Activated T-helper 17 cell treated with anti-CD3 and anti-CD28 coated beads, Interleukin-2, amount 50 U/mL, for 72 hours (primary cell): ENCODE results near the gene AMBN. TPM values are rescaled to one million over a fixed set of nuclear protein-coding genes. Genes with fewer than 3 reads are reported as not detected.
"Not testable (repeated sequence)": the region's sequence is repeated elsewhere in the genome, so short reads cannot be mapped to it uniquely, and the experiment has no call there.

Source experiments
- ATAC-seq: fragments of 150-1000 bp; cut with Tn5 transposase; replicated peaks from 2 replicates; pipeline ENCODE4 v1.10.0; 2021; ENCODE audit warnings: mild to moderate bottlenecking, moderate library complexity
- H3K27ac Mint-ChIP-seq: one replicate; pipeline ENCODE4 v1.8.0; 2022; ENCODE audit warnings: mixed read lengths
- H3K27me3 Mint-ChIP-seq: one replicate; pipeline ENCODE4 v1.8.0; 2022; ENCODE audit warnings: mixed read lengths
- H3K36me3 Mint-ChIP-seq: one replicate; pipeline ENCODE4 v1.8.0; 2022; ENCODE audit warnings: low read depth, mild to moderate bottlenecking, mixed read lengths
- H3K4me1 Mint-ChIP-seq: one replicate; pipeline ENCODE4 v1.8.0; 2022; ENCODE audit warnings: mixed read lengths
- H3K4me3 Mint-ChIP-seq: one replicate; pipeline ENCODE4 v1.8.0; 2022; ENCODE audit warnings: mild to moderate bottlenecking, mixed read lengths
- H3K9me3 Mint-ChIP-seq: one replicate; pipeline ENCODE4 v1.8.0; 2022; ENCODE audit warnings: mixed read lengths
- total RNA-seq, 2 donors: library from RNA; stranded (reverse); gene quantifications; one replicate each; pipeline ENCODE4 v1.2.3, GENCODE V29; 2022

AMBN gene
- total RNA-seq, 2 donors from 2014 or later = not detected

- peaks cover 4% of the 10 kb centered on the region for H3K27me3 Mint-ChIP-seq
- ATAC-seq = no peak
- no peaks in the 10 kb centered on the region for H3K9me3 Mint-ChIP-seq
- H3K4me3 Mint-ChIP-seq = no peak within 1 kb of the TSS
- H3K4me1 Mint-ChIP-seq = no peaks in the 10 kb centered on the region
- H3K36me3 Mint-ChIP-seq = no peaks in the 10 kb centered on the region
- no peak within 1 kb of the TSS for H3K27ac Mint-ChIP-seq
Observed at GRCh38 chr4:70628444-70628843, 36.4 kb downstream of the AMBN start, which contains the start of gene ENAM. Gene ENAM, plus strand, starts transcription at chr4:70628744. Its CDS starts 757 bp downstream, at chr4:70629501.

DNA sequence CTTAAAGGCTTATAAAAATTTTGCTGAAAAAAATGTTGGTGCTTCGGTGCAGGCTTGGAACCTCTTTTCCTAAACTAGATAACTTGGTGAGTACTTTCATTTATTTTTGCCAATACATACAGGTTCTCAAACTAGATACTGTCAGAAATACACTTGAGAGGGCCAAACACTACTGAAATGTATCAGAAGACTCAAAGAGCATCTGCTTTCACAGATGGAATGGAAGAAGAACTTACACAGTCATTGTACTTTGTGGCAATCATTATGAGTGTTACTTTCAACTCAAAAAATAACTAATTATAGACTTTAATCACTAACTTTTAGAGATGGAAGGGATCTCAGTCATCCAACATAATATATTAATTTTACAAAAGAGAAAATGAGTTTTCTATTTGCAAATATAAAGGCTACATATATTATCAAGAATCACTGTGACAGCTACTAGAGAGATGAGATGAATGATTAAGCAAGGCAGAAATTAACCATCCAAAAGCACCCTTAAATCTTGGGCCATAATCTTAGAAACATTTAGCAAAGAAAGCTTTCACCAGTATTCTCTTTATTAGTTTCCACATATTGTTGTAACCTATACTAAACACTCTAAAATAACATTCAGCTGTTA is 37.5 kb downstream of the AMBN start:
- H3K4me1 Mint-ChIP-seq = no peaks in the 10 kb centered on the region
- H3K4me3 Mint-ChIP-seq = no peak overlapping the region
- ATAC-seq = peak; percentile 54

DNA sequence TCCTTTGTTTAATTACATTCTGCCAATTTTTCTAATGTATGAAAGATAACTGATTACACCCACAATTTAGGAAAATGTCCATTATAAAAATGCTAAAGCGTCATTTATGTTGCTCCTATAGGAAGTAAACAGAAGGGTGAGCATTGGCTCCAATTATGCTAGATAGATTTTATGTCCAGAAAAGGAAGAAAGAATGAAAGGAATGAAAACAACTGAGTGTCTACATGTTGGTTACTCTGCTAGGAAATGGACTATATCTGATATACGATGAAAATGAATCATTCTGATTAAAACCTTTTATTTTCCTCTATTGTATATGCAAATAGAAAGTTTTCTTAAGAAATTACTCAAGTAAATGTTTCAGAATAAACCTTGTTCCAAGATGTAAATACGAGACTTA is 38.1 kb downstream of the AMBN start:
- Mint-ChIP-seq H3K36me3 (no peaks in the 10 kb centered on the region), H3K4me1 (no peaks in the 10 kb centered on the region), H3K27ac (no peak overlapping the region), H3K27me3 (peaks cover 15% of the 10 kb centered on the region), H3K4me3 (no peak overlapping the region), H3K9me3 (no peaks in the 10 kb centered on the region)
- ATAC-seq = no peak

More for the DNA sequence above, 37.5 kb downstream of the AMBN start:
- Mint-ChIP-seq H3K36me3 (no peaks in the 10 kb centered on the region), H3K9me3 (no peaks in the 10 kb centered on the region), H3K27ac (no peak overlapping the region), H3K27me3 (peaks cover 13% of the 10 kb centered on the region)

GRCh38 chr4:70632028-70632427 is 40.0 kb downstream of the AMBN start:
- Mint-ChIP-seq H3K27ac (no peak overlapping the region), H3K4me3 (no peak overlapping the region), H3K36me3 (no peaks in the 10 kb centered on the region), H3K4me1 (no peaks in the 10 kb centered on the region), H3K27me3 (peaks cover 15% of the 10 kb centered on the region), H3K9me3 (no peaks in the 10 kb centered on the region)
- ATAC-seq = no peak

- Mint-ChIP-seq H3K9me3 (no peaks in the 10 kb centered on the region), H3K27me3 (peaks cover 15% of the 10 kb centered on the region), H3K27ac (no peak overlapping the region), H3K4me1 (no peaks in the 10 kb centered on the region), H3K36me3 (no peaks in the 10 kb centered on the region), H3K4me3 (no peak overlapping the region)
- ATAC-seq = no peak
Observed at GRCh38 chr4:70634482-70634881, 42.4 kb downstream of the AMBN start.

DNA sequence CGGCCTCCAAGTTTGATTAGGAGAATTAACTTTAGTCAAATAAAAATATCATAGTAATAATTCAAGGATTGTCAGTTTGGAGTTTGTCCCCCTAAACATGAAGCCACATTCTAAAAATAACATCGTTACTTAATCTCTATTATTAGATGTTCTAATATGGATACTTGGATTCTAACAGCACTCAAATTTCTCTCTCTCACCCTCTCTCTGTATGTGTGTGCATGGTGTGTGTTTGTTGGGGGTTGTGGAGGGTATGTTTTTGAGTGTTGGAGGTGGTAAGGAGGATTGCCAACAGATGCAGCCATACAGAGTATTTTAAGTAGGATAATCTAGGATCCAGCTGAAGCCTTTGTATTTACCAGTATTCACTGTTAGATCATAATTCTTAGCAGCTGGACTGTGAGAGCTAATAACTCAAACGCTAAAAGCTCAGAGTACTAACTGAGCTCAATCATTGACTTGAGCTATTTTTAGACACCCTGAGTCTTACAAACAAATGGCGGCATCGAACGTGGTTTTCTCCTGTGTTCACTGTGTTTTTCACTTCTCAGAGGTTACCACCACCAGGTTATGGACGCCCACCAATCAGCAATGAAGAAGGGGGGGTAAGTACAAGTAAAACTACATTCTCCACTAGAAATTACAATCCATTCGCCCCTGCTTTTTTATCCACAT is 45.3 kb downstream of the AMBN start:
- Mint-ChIP-seq H3K27ac (no peak overlapping the region), H3K27me3 (peaks cover 12% of the 10 kb centered on the region), H3K9me3 (no peaks in the 10 kb centered on the region), H3K4me3 (no peak overlapping the region), H3K4me1 (peaks cover 5% of the 10 kb centered on the region), H3K36me3 (peaks cover 5% of the 10 kb centered on the region)
- ATAC-seq = no peak

GRCh38 chr4:70640192-70640591 is 48.1 kb downstream of the AMBN start:
- ATAC-seq = peak; percentile 71
- Mint-ChIP-seq H3K27me3 (no peaks in the 10 kb centered on the region), H3K36me3 (peaks cover 5% of the 10 kb centered on the region), H3K4me1 (peaks cover 5% of the 10 kb centered on the region), H3K9me3 (no peaks in the 10 kb centered on the region), H3K4me3 (no peak overlapping the region), H3K27ac (peak overlapping the region; percentile 48)

GRCh38 chr4:70650741-70651140 is 58.7 kb downstream of the AMBN start:
- not testable (repeated sequence) for H3K4me3 Mint-ChIP-seq, ATAC-seq, H3K27ac Mint-ChIP-seq, H3K4me1 Mint-ChIP-seq, H3K27me3 Mint-ChIP-seq, H3K9me3 Mint-ChIP-seq, H3K36me3 Mint-ChIP-seq

GRCh38 chr4:70651864-70652506 is 59.9 kb downstream of the AMBN start:
- Mint-ChIP-seq H3K4me3 (no peak overlapping the region), H3K27me3 (no peaks in the 10 kb centered on the region), H3K9me3 (no peaks in the 10 kb centered on the region), H3K27ac (no peak overlapping the region), H3K36me3 (no peaks in the 10 kb centered on the region), H3K4me1 (no peaks in the 10 kb centered on the region)
- peak; percentile 28 for ATAC-seq

DNA sequence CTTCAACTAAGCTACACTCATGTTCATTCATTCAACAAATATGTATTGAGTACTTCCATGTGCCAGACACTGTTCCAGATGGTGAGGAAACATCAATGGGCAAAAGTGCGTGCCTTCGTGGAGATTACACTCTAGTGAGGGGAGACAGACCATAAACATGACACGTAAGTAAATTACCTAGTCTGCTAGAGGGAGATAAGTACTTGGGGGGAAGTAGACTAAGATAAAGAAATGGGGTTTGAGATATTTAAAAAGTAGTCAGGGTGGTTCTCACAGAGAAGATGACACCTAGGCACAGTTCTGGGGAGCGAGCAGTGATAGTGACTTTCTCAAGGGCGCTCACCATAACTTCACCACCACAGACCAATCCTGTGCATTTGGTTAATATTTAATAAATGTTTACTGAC is 62.6 kb downstream of the AMBN start:
- no peak overlapping the region for H3K4me3 Mint-ChIP-seq
- no peak for ATAC-seq
- no peaks in the 10 kb centered on the region for H3K4me1 Mint-ChIP-seq
- no peaks in the 10 kb centered on the region for H3K9me3 Mint-ChIP-seq
- H3K27me3 Mint-ChIP-seq = no peaks in the 10 kb centered on the region
- no peaks in the 10 kb centered on the region for H3K36me3 Mint-ChIP-seq
- H3K27ac Mint-ChIP-seq = no peak overlapping the region

Other genes starting within 250 kb of the AMBN start
- not detected for gene SMR3A, start 231.5 kb upstream of the AMBN start, total RNA-seq
- not detected for gene SMR3B, start 209.1 kb upstream of the AMBN start, total RNA-seq
- not detected for gene OPRPN, start 194.3 kb upstream of the AMBN start, total RNA-seq
- gene MUC7, start 120.1 kb upstream of the AMBN start, total RNA-seq = not detected
- gene AMTN, start 73.7 kb upstream of the AMBN start, total RNA-seq = not detected
- not detected for gene ENAM, start 36.5 kb downstream of the AMBN start, total RNA-seq
- not detected for gene JCHAIN, start 74.3 kb downstream of the AMBN start, total RNA-seq
- gene UTP3, start 96.3 kb downstream of the AMBN start, total RNA-seq = 10 to 100 TPM; 23.8 to 29.1 TPM
- gene RUFY3, start 129.7 kb downstream of the AMBN start, total RNA-seq = 10 to 100 TPM; 14.1 to 14.9 TPM
- gene GRSF1, start 247.6 kb downstream of the AMBN start, total RNA-seq = 10 to 100 TPM; 88.5 to 91.3 TPM